Measurements from ENCODE around the gene PATJ.
"Not testable (repeated sequence)": the region's sequence is repeated elsewhere in the genome, so short reads cannot be mapped to it uniquely, and the experiment has no call there.

Gene PATJ

GRCh38 chr1:61784726-61785125 is 42.4 kb downstream of the PATJ start:
- no peak overlapping the region for H3K27ac ChIP-seq
- no peak for TF ChIP-seq CTCF (conservative IDR thresholded peaks at IDR 0.05)

DNA sequence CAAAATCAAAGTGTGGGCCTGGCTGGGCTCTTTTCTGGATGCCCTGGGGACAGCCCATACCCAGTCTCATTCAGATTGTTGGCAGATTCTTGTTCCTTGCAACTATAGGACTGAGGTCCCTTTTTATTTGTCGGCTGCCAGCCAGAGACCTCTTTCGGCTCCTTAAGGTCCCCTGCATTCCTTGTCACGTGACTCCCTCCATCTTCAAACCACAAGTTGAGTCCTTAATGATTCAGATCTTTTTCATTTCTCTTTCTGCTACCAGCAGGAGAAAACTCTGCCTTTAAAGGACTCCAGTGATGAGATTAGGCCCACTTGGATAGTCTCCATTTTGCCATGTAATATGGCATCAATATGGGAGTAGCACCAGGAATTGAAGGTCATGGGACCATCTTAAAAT is 48.6 kb downstream of the PATJ start:
- H3K27ac ChIP-seq: no peak overlapping the region
- TF ChIP-seq CTCF (conservative IDR thresholded peaks at IDR 0.05): no peak

DNA sequence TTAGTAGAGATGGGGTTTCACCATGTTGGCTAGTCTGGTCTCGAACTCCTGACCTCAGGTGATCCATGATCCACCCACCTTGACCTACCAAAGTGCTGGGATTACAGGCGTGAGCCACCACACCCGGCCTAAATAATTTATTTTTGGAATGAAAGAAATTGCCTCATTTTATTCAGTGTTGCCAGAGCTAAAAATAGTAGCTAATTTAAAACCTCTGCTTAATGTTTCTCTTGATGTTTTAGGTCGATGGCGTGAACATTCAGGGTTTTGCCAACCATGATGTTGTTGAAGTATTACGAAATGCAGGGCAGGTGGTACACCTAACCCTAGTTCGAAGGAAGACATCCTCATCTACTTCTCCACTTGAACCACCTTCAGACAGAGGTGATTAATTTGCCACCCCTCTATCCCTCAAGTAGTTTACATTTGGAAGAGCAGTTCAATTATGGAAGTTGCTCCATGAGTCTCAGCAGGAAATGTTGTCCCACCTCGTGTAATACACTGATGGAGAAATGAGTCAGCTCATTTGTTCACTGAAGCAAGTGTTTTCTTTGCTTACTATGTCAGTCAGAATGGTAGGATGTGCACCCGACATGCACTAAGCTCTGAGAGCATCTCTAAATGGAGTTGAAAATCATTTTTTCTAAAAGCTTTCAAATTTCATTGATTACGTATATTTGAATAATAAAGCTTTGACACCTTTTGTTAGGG is 54.9 kb downstream of the PATJ start:
- no peak for TF ChIP-seq CTCF (conservative IDR thresholded peaks at IDR 0.05)
- no peak overlapping the region for H3K27ac ChIP-seq

DNA sequence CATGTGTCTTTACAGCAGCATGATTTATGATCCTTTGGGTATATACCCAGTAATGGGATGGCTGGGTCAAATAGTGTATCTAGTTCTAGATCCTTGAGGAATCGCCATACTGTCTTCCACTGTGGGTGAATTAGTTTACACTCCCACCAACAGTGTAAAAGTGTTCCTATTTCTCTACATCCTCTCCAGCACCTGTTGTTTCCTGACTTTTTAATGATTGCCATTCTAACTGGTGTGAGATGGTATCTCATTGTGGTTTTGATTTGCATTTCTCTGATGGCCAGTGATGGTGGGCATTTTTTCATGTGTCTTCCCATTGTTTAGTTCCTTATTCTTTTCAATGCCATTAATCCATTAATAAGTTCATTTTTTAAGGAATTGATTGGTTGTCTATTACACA is 58.8 kb downstream of the PATJ start:
- not testable (repeated sequence) for H3K27ac ChIP-seq

DNA sequence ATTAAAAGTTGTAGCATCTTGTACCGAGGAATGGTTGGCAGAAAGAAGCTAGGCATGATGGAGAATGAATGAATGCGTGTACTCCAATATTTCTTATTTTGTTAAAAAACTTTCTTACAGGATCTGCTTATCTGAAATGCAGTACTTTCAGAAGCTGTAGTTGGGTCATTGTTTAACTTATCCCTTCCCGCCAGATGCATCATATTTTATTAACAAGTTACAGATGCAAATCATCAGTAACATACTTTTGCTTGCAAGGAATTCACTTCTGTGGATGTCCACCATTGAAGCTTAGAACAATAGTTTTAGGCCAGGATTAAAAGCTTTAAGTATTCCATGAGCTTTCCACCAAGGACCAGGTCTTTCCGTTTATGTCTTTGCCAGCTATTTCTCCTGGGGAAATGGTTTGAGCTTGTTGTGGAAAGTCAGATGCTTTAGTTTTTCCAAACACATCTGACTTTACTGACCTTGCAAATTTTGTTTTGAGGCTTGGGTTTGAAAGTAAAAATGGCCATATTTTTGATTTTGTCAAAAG is 65.4 kb downstream of the PATJ start:
- H3K27ac ChIP-seq: no peak overlapping the region
- no peak for TF ChIP-seq CTCF (conservative IDR thresholded peaks at IDR 0.05)

GRCh38 chr1:61808321-61808720 is 66.0 kb downstream of the PATJ start:
- no peak overlapping the region for H3K27ac ChIP-seq

GRCh38 chr1:61808968-61809367 is 66.7 kb downstream of the PATJ start:
- no peak overlapping the region for H3K27ac ChIP-seq
- TF ChIP-seq CTCF (conservative IDR thresholded peaks at IDR 0.05): no peak

More at GRCh38 chr1:61808321-61808720, 66.0 kb downstream of the PATJ start:
- TF ChIP-seq CTCF (conservative IDR thresholded peaks at IDR 0.05): no peak

- H3K27ac ChIP-seq: no peak overlapping the region
Observed at GRCh38 chr1:61812916-61813315, 70.6 kb downstream of the PATJ start.

More at GRCh38 chr1:61812916-61813315, 70.6 kb downstream of the PATJ start:
- no peak for TF ChIP-seq CTCF (conservative IDR thresholded peaks at IDR 0.05)

Measured in VCaP (cell line).